Lung (tissue), 12 donors: ENCODE results near the gene CMBL. TPM values are rescaled to one million over a fixed set of nuclear protein-coding genes. Genes with fewer than 3 reads are reported as not detected.
A peak's percentile ranks its signal among the peaks of the same experiment; 100 is the strongest.
"Not testable (repeated sequence)": the region's sequence is repeated elsewhere in the genome, so short reads cannot be mapped to it uniquely, and the experiment has no call there.

Source experiments
- ATAC-seq: fragments of 200-7000 bp; cut with Tn5 transposase; one replicate; pipeline ENCODE4 v1.9.1; 2020; ENCODE audit warnings: moderate number of reproducible peaks; ENCODE audit not compliant: insufficient read depth, low FRiP score
- DNase-seq, 3 donors: peaks; one replicate each; pipeline ENCODE4 v3.0.0-alpha.2; 2013 to 2017
- H3K27ac ChIP-seq, 2 donors: one replicate each; pipeline ENCODE4 v1.5.1; 2013; ENCODE audit warnings: mild to moderate bottlenecking in 2 of 2, moderate library complexity in 2 of 2, control low read depth in 1 of 2, inconsistent platforms in 1 of 2, low read depth in 1 of 2, low read length in 1 of 2
- H3K27me3 ChIP-seq, 3 donors: one replicate each; pipeline ENCODE4 v1.5.1; 2013; ENCODE audit warnings: low read length in 2 of 3; ENCODE audit not compliant: control insufficient read depth in 3 of 3, insufficient read depth in 3 of 3
- H3K36me3 ChIP-seq, 4 donors: one replicate each; pipeline ENCODE4 v1.5.1; 2013; ENCODE audit warnings: low read length in 4 of 4, mild to moderate bottlenecking in 1 of 4, moderate library complexity in 1 of 4; ENCODE audit not compliant: control insufficient read depth in 4 of 4, insufficient read depth in 4 of 4
- H3K4me1 ChIP-seq, 5 donors: one replicate each; pipeline ENCODE4 v1.5.1; 2013; ENCODE audit warnings: low read length in 5 of 5, mild to moderate bottlenecking in 2 of 5, moderate library complexity in 1 of 5; ENCODE audit not compliant: control insufficient read depth in 5 of 5, insufficient read depth in 5 of 5
- H3K4me3 ChIP-seq: one replicate; pipeline ENCODE4 v1.5.1; 2013; ENCODE audit warnings: mild to moderate bottlenecking, control low read depth, moderate library complexity
- H3K9ac ChIP-seq, 2 donors: one replicate each; pipeline ENCODE4 v1.5.1; 2013; ENCODE audit warnings: low read length in 2 of 2, control low read depth in 1 of 2; ENCODE audit not compliant: insufficient read depth in 1 of 2
- H3K9me3 ChIP-seq, 4 donors: one replicate each; pipeline ENCODE4 v1.5.1; 2013; ENCODE audit warnings: low read length in 3 of 4, mild to moderate bottlenecking in 1 of 4, moderate library complexity in 1 of 4; ENCODE audit not compliant: control insufficient read depth in 4 of 4, insufficient read depth in 3 of 4
- WGBS, 2 donors: extraction: QIAGEN DNeasy Blood & Tissue Kit; methylation state at CpG; one replicate each; pipeline ENCODE4 v1.1.7; 2013; 5-methylcytosine and 5-hydroxymethylcytosine counted together
- polyA plus RNA-seq, 2 donors: library from polyadenylated mRNA; stranded (reverse); fragments of 200-250 nt; gene quantifications; one replicate each; pipeline ENCODE4 v1.2.1, GENCODE V29; 2013
- total RNA-seq, 2 donors: library from RNA; depleted of rRNA in 1 of 2; stranded (reverse); fragments of >200 nt in 1 of 2; gene quantifications; one replicate each; pipeline ENCODE4 v1.2.1, GENCODE V29; 2014 to 2021
- TF ChIP-seq, protein P1 (sequence below): IDR thresholded peaks from 2 replicates; pipeline ENCODE4 v1.5.1; 2012; ENCODE audit warnings: mild to moderate bottlenecking; ENCODE audit errors: control extremely low read depth, extremely low read depth
- donor health status: control.
- donor health status: control.
- donor health status: Bipolar disorder and iron deficiency.
- donor health status: healthy.
- donor health status: DM: yes; HTN: yes; CAD: no.

CMBL gene
- total and polyA plus RNA-seq, 4 donors = 8.1 to 15.9 (median 12.9) TPM

DNA sequence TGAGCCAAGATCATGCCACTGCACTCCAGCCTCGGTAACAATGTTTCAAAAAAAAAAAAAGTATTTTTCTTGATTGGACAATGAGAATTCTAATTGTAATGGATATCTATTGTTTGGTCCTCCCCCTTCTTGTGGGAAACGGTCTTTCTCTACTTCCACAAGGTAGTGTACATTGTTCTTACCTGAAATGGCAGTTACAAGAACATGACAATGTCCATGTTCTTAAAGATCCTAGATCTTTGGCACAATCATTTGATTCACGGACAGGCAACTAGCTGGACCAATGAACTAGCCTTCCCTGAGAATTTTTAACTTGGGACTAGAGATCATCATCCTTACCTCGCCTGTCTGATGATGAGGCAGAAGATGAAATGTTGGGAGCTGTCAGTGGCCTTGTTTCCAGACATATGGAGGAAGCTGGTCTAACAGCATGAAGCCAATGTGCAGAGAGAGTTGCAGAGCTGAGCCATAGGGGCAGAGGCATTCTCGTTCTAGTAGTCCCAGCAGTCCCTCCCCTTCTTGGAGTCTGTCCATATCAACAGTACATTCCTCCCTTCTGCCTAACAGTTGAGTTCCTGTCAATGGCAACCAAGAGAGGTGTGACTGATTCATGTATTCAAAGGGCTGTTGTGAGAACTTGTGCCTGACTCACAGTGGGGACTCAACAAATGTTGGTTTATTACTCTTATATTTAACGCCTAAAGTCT is 43.6 kb upstream of the CMBL start:
- Histone ChIP-seq H3K27ac (peak overlapping the region; percentile 17 to 99), H3K4me3 (no peak overlapping the region), H3K9ac (no peak overlapping the region), H3K27me3 (no peaks in the 10 kb centered on the region), H3K4me1 (peaks cover 0 to 24% (median 2%) of the 10 kb centered on the region in 5 donors), H3K9me3 (no peaks in the 10 kb centered on the region), H3K36me3 (no peaks in the 10 kb centered on the region)
- ATAC-seq = no peak
- peak; percentile 36 to 69 (median 63) for DNase-seq
- WGBS, 2 donors = 84 to 89% methylated on average over 6 of the region's 6 CpGs
- TF ChIP-seq, protein P1, sequence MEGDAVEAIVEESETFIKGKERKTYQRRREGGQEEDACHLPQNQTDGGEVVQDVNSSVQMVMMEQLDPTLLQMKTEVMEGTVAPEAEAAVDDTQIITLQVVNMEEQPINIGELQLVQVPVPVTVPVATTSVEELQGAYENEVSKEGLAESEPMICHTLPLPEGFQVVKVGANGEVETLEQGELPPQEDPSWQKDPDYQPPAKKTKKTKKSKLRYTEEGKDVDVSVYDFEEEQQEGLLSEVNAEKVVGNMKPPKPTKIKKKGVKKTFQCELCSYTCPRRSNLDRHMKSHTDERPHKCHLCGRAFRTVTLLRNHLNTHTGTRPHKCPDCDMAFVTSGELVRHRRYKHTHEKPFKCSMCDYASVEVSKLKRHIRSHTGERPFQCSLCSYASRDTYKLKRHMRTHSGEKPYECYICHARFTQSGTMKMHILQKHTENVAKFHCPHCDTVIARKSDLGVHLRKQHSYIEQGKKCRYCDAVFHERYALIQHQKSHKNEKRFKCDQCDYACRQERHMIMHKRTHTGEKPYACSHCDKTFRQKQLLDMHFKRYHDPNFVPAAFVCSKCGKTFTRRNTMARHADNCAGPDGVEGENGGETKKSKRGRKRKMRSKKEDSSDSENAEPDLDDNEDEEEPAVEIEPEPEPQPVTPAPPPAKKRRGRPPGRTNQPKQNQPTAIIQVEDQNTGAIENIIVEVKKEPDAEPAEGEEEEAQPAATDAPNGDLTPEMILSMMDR = no peak

DNA sequence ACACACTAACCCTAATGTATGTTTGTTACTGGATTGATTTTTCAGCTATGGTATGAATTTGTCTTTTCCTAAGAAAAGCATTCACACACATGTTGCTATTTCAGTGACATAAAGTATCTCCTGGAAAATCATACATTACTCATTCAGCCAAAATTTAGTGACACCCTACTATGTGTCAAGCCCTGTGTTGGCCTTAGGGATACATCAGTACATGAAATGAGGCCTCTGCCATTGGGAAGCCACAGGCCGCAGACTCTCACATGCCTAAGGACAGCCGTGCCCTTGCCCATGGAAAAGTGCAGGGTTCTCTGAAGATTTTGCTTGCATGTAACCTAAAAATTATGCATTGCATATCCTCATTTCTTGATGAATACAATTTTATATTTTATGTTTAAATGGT is 40.6 kb upstream of the CMBL start:
- H3K4me3 ChIP-seq = no peak overlapping the region
- H3K27me3 ChIP-seq = no peaks in the 10 kb centered on the region
- H3K9me3 ChIP-seq = no peaks in the 10 kb centered on the region
- H3K27ac ChIP-seq = no peak overlapping the region
- H3K36me3 ChIP-seq = no peaks in the 10 kb centered on the region
- no peak for ATAC-seq
- WGBS, 2 donors = 98 to 100% methylated on average over 2 of the region's 2 CpGs
- peaks cover 0 to 12% (median 2%) of the 10 kb centered on the region in 5 donors for H3K4me1 ChIP-seq
- DNase-seq = no peak
- H3K9ac ChIP-seq = no peak overlapping the region
- TF ChIP-seq, protein P1 = no peak

DNA sequence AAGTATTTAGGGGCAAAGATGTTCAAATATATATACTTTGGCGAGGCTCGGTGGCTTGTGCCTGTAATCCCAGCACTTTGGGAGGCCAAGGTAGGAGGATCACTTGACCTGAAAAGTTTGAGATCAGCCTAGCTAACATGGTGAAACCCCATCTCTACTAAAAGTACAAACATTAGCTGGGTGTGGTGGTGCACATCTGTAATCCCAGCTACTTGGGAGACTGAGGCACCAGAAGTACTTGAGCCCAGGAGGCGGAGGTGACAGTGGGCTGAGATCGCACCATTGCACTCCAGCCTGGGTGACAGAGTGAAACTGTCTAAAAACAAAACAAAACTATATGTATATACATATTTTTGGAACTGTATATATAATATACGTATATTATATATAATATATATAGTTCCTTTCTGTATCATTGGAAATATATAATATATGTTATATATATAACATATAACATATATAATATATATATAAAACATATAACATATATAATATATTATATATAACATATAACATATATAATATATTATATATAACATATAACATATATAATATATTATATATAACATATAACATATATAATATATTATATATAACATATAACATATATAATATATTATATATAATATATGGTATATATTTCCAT is 36.9 kb upstream of the CMBL start:
- DNase-seq, H3K4me3 ChIP-seq, H3K27ac ChIP-seq, H3K27me3 ChIP-seq, H3K9ac ChIP-seq, H3K9me3 ChIP-seq, H3K4me1 ChIP-seq, H3K36me3 ChIP-seq, ATAC-seq: not testable (repeated sequence)
- WGBS, 2 donors = 97 to 100% methylated on average over 5 of the region's 5 CpGs

DNA sequence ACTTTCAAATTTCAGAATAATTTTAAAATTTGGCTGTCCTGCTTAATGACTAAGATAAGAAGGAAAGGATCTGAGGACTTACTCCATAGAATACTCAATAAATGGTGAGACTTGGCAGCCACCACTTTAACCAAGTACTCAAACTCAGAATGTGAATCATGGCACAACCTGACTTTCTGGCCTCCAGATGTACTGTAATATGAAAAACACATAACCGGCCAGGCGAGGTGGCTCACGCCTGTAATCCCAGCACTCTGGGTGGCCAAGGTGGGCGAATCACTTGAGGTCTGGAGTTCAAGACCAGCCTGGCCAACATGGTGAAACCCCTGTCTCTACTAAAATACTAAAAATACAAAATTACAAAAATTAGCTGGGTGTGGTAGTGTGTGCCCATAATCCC is 35.8 kb upstream of the CMBL start:
- Histone ChIP-seq H3K27me3 (no peaks in the 10 kb centered on the region), H3K4me1 (peaks cover 0 to 8% (median 0%) of the 10 kb centered on the region in 5 donors), H3K27ac (no peak overlapping the region), H3K36me3 (no peaks in the 10 kb centered on the region), H3K4me3 (no peak overlapping the region), H3K9ac (no peak overlapping the region), H3K9me3 (no peaks in the 10 kb centered on the region)
- ATAC-seq (no peak), DNase-seq (no peak)
- TF ChIP-seq, protein P1 = no peak
- whole genome bisulfite sequencing, 2 donors = 89 to 96% methylated on average over 4 of the region's 4 CpGs
